Kidney epithelial cell (primary cell): ENCODE results near the gene DNAJC22. TPM values are rescaled to one million over a fixed set of nuclear protein-coding genes. Genes with fewer than 3 reads are reported as not detected.

Experiments
- DNase-seq: peaks from one replicate; pipeline ENCODE4 v3.0.0-alpha.2; 2010; ENCODE audit warnings: low read depth
- H3K27me3 ChIP-seq: 2 replicates; pipeline ENCODE4 v1.6.0; 2011; ENCODE audit warnings: low read length; ENCODE audit not compliant: control insufficient read depth, insufficient read depth
- H3K36me3 ChIP-seq: 2 replicates; pipeline ENCODE4 v1.5.1; 2011; ENCODE audit warnings: low read length; ENCODE audit not compliant: control insufficient read depth, insufficient read depth
- H3K4me3 ChIP-seq: 2 replicates; pipeline ENCODE4 v1.5.1; 2011; ENCODE audit warnings: low read depth, mild to moderate bottlenecking, control low read depth, low read length
- CTCF ChIP-seq: IDR thresholded peaks from 2 replicates; pipeline ENCODE4 v1.5.1; 2011; ENCODE audit warnings: mild to moderate bottlenecking, moderate library complexity, low read length, control low read depth, inconsistent platforms; ENCODE audit not compliant: insufficient read depth, poor library complexity, severe bottlenecking
- total RNA-seq: library from RNA; depleted of rRNA; stranded (reverse); fragments of >200 nt; gene quantifications from 2 replicates; pipeline ENCODE4 v1.2.3, GENCODE V29; 2015

DNAJC22 gene
- total RNA-seq, 1 donor from 2014 or later: 1.6 TPM

- TF ChIP-seq CTCF: no peak
- Histone ChIP-seq H3K4me3 (no peak overlapping the region), H3K36me3 (no peaks in the 10 kb centered on the region), H3K27me3 (no peaks in the 10 kb centered on the region)
- DNase-seq: no peak
These were observed 9.2 kb downstream of the DNAJC22 start for GRCh38 chr12:49355913-49356312.

DNA sequence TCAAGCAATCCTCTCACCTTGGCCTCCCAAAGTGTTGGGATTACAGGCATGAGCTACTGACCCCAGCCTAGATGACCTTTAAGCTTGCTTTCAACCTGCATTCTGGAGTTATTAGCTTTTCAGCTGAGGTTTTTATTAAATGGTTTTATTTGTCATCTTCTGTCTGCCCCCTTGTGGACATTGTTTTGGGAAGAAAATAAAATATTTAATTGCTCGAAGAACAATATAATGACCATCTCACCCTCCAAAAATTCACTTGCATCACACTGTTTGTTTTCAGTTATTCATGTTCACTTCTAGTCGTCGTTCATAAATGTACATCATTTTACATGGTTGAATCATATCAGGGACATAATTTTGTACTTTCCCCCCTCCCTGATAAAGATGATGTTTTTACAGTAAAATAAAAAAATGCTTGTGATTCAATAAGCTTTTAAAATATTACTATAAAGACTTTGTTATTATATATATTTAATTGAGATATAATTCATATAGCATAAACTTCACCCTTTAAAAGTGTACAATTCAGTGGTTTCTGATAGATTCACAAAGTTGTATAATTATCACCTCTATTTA is 10.5 kb downstream of the DNAJC22 start:
- peak; percentile 42 for TF ChIP-seq CTCF
- Histone ChIP-seq H3K27me3 (no peaks in the 10 kb centered on the region), H3K4me3 (no peak overlapping the region), H3K36me3 (no peaks in the 10 kb centered on the region)
- no peak for DNase-seq

GRCh38 chr12:49358483-49359141 is 11.9 kb downstream of the DNAJC22 start:
- no peak overlapping the region for H3K4me3 ChIP-seq

DNA sequence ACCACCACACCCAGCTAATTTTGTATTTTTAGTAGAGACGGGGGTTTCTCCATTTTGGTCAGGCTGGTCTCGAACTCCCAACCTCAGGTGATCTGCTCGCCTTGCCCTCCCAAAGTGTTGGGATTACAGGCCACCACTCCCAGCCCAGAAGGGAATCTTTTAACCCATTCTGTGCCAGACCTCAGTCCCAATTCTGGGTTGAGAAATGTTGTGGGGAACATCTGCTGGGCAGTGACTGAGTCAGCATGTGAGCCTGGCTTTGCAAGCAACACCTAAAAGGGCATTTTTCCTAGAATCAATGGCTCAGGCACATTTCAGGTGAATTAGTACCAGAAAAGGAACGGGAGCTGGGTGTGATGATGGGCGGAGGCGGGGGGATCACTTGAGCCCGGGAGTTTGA is 13.0 kb downstream of the DNAJC22 start:
- no peaks in the 10 kb centered on the region for H3K27me3 ChIP-seq
- H3K36me3 ChIP-seq: no peaks in the 10 kb centered on the region
- no peak overlapping the region for H3K4me3 ChIP-seq
- no peak for TF ChIP-seq CTCF
- no peak for DNase-seq

More at GRCh38 chr12:49358483-49359141, 11.9 kb downstream of the DNAJC22 start:
- peak; percentile 77 for TF ChIP-seq CTCF
- no peaks in the 10 kb centered on the region for H3K27me3 ChIP-seq
- H3K36me3 ChIP-seq: no peaks in the 10 kb centered on the region
- DNase-seq: no peak

GRCh38 chr12:49362077-49362476 is 15.4 kb downstream of the DNAJC22 start:
- no peak for TF ChIP-seq CTCF
- no peak for DNase-seq
- Histone ChIP-seq H3K27me3 (no peaks in the 10 kb centered on the region), H3K4me3 (no peak overlapping the region), H3K36me3 (no peaks in the 10 kb centered on the region)

- DNase-seq: no peak
- Histone ChIP-seq H3K36me3 (no peaks in the 10 kb centered on the region), H3K4me3 (no peak overlapping the region), H3K27me3 (no peaks in the 10 kb centered on the region)
- TF ChIP-seq CTCF: no peak
These were observed 18.3 kb downstream of the DNAJC22 start for GRCh38 chr12:49364989-49365388.
